ENCODE results near the gene PHACTR1.

The PHACTR1 gene

DNA sequence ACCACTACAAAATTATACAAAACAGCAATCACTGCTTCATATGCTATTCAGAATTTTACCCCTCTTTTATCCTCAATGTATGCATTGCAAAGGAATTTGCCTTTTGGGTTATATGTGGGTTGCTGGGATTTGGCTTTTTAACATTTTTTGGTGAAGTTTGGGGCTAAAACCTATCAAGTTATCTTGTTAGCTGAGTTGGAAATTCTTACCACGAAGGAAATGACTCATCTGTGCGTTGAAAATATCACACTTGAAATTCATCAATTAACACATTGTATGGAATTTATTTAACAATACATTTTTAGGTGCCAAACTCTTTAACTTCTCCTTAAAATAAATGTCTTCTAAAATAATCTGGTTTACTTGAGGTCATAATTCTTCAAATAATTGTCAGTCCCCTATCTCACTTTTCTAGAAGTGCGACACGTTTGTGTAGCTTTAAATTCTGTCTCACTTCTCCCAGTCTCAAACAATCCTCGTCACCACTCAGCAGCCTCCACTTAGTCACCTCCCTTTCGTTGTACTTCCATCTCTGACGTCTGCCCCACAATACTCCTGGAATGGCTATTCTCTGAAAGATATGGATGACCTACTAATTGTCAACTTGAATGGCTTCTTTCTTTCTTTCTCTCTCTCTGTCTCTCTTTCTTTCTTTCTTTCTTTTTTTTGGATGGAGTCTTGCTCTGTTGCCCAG lies 88.5 kb downstream of the PHACTR1 start:
- no peak for DNase-seq

DNA sequence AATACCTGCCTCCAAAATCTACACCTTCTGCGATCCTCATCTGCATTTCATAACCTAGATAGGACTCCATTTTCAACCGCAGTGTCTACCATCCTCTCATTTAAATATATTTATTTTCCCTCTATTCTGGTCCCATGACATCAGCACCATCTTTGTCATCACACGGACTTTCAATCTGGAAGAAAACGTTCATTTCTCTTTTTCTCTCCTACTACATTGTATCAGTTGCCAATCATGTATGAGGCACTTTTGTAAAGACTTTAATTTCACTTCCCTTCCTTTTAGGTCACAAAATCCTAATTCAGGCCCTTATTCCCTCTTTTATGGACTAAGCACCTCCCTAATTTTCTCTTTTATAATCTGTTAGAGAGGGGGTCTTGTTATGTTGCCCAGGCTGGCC lies 89.6 kb downstream of the PHACTR1 start:
- no peak for DNase-seq

DNA sequence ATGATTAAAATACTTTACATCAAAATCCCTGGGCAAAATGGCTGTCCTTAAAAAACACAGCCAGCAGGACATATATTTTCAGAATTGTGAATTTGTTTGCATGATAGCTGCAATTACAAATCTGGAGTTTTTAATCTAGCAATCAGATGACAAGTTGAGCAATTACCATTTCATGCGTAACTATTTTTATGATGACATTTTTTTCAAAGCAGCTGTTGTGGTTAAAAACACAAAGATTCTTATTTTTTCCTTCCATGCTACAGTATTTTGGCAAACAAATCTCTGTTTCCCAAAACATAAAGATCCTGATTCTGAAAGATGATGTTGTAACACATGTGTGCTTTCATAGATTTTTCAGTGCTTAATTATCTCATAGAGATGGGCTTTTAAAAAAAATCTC lies 90.2 kb downstream of the PHACTR1 start:
- no peak for DNase-seq

GRCh38 chr6:12811519-12811918 lies 95.0 kb downstream of the PHACTR1 start:
- no peak for DNase-seq

DNA sequence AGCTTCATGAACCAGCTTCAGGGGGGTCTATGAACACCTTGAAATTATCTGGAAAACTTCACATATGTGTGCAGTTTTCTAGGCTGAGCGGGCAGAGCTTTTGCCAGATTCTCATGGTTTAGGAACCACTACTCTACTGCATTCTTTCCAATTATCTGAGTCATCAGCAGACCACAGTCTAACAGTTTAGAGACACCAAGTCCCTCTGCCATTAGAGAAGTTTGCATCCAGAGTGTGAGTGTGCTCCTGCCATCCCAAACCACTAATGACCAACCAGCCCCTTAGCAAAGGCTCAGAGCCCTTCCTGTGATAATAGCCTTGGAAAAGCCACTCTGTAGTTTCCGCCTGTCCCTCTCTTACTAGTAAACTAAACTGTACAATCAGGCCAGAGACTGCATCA lies 96.8 kb downstream of the PHACTR1 start:
- no peak for DNase-seq

GRCh38 chr6:12814015-12814414 lies 97.4 kb downstream of the PHACTR1 start:
- no peak for DNase-seq

GRCh38 chr6:12815089-12815488 lies 98.5 kb downstream of the PHACTR1 start:
- DNase-seq, result no peak

GRCh38 chr6:12815884-12816600 lies 99.5 kb downstream of the PHACTR1 start:
- DNase-seq, result no peak

- no peak for DNase-seq
These were observed 101.8 kb downstream of the PHACTR1 start for GRCh38 chr6:12818324-12818723.

DNA sequence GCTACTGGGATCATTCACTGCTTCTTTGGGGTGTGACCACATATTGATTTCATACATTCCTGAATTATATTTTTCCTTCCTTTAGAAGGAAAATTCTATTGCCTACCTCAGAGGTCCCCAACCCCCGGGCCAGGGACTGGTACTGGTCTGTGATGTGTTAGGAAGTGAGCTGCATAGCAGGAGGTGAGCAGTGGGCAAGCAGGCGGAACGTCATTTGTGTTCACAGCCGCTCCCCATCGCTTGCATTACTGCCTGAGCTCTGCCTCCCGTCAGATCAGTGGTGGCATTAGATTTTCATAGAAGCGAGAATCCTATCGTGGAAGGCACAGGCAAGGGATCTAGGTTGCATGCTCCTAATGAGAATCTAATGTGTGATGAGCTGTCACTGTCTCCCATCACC lies 107.3 kb downstream of the PHACTR1 start:
- DNase-seq, result no peak

DNA sequence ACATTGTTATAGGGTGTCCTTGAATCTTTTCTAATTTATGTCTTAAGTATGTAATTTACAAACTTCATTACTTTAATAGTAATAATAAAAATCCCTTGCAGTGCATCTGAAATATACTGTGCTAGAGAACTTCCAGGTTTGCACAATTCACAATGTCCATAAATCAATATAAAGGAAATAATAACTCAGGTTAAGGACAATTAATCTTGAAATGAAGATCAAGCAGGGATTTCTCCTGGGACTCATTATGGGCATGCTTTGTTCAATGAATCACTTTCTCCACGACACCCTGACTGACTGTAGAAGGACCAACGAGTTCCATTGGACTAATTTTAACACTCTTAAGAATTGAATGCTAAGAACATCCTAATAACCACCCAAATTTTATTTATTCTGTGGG lies 110.0 kb downstream of the PHACTR1 start:
- no peak for DNase-seq

GRCh38 chr6:12827921-12828320 lies 111.4 kb downstream of the PHACTR1 start:
- DNase-seq, result no peak

GRCh38 chr6:12832226-12832735 lies 115.7 kb downstream of the PHACTR1 start:
- DNase-seq, result no peak

DNA sequence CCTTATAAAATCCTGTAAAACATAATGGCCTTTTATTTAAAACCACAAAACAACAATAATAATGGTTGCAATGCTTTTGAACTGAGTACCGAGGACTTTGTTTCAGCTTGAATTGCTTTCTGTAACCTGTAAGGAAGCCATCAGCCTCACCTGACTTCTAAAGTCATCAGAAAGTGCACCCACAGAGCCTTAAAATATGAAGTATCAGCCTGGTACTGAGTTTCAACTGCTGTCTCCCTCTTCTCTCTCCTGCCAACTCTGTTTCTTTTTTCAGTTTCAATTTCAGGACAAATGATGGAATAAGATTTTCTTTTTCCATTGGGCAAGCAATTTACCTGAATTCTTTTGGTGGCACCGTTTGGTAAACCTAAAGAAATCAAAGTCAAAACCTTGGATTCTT lies 119.4 kb downstream of the PHACTR1 start:
- no peak for DNase-seq

GRCh38 chr6:12841619-12842018 lies 125.1 kb downstream of the PHACTR1 start:
- DNase-seq, result no peak

GRCh38 chr6:12842114-12842513 lies 125.5 kb downstream of the PHACTR1 start:
- no peak for DNase-seq

DNA sequence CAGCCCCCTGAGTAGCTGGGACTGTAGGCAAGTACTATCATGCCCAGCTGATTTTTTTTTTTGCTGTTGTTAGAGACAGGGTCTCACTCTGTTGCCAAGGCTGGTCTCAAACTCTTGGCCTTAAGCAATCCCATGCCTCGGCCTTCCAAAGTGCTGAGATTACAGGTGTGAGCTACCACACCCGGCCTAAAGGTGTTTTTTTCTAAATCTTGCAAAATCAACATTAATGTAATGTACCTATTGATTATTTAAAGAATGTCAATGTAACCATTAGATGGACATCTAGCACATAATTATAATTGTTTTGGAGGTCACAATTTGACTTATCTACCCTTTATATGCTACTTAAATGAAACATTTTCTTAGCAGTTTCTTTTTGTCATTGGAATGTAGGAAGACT lies 126.1 kb downstream of the PHACTR1 start:
- DNase-seq, result no peak

DNA sequence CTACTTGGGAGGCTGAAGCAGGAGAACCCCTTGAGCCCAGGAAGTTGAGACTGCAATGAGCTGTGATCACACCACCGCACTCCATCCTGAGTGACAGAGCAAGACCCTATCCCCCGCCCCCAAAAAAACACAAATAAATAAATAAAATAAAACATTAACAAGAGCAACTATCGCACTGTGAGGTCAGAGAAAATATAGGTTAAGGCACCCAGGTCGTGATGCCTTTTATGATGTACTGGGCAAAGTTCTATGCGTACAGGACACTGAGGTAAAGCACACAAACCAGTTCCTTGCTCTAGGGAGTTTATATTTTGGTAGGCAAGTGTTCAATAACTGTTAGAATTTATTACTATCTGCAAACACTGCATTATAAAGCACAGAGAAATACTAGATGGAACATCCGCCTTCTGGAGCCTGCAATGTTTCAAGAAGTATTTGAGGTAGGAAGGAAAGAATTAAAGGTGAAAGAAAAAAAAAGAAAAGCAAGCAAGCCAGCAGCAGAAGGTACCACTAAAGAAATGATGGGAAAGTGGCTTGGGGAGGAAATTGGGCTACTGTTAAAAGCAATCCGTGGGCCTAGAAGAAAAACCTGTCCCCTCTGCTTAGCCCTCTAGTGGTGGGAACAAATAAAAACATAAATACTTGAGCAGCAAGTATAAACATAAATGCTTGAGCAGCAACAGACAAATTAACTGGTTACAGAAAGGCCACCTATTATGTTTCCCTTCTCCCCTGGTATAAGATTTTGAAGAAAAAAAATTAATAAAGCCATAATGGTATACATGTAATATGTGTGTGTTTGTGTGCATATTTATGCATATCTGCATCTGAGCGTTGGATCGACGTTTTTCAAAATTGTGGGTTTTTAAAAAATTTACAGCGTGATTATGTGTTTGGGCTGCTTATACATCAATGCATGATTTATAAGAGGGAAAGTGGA lies 128.0 kb downstream of the PHACTR1 start:
- DNase-seq, result no peak

GRCh38 chr6:12845224-12846004 lies 128.8 kb downstream of the PHACTR1 start:
- DNase-seq, result no peak

GRCh38 chr6:12848964-12849808 lies 132.6 kb downstream of the PHACTR1 start:
- DNase-seq, result no peak

- DNase-seq, result no peak
These were observed 133.2 kb downstream of the PHACTR1 start for GRCh38 chr6:12849809-12850198.

All from activated T-cell treated with anti-CD3 and anti-CD28 coated beads, Interleukin-2, amount 50 U/mL, for 1 hour (primary cell).